Activated CD8-positive, alpha-beta memory T cell treated with anti-CD3 and anti-CD28 coated beads for 1 hour (primary cell): Measurements from ENCODE around the gene ARID3A.

Experiments used
- DNase-seq, 2 donors: peaks; one replicate each; pipeline ENCODE4 v3.0.0-alpha.2; 2020; ENCODE audit warnings: low read depth in 1 of 2; ENCODE audit errors: extremely low read depth in 1 of 2

Gene ARID3A

DNA sequence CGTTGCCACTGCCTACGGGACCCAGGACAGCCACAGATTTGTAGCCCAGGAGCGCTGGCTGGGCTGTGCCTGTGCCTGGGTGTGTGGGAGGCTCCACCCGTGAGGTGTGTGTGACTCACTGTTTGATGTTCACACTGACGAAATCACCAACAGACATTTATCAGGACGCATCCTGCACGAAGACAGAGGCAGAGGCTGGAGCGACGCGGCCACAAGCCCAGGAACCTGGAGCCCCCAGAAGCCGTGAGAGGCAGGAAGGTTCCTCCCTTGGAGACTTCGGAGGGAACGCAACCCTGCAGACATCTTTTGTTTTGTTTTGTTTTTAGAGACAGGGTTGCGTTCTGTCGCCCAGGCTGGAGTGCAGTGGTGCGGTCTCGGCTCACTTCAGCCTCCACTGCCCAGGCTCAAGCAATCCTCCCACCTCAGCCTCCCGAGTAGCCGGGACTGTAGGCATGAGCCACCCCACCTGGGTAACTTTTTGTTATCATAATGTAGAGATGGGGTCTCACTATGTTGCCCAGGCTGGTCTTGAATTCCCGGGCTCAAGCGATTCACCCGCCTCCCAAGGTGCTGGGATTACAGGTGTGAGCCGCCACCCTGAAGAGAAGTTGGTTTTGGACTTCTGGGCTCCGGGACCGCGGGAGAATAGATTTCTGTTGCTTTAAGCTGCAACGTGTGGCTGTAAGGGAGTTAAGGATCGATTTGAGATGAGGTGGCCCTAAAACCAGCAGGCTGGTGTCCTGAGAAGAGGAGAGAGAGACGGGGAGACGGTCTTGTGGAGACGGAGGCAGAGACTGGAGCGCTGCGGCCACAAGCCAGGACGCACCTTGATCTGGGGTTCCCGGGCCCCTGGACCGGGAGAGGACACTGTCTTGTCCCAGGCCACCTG, 33.4 kb downstream of the ARID3A start:
- no peak for DNase-seq

GRCh38 chr19:960020-960419, 34.2 kb downstream of the ARID3A start:
- no peak for DNase-seq

DNA sequence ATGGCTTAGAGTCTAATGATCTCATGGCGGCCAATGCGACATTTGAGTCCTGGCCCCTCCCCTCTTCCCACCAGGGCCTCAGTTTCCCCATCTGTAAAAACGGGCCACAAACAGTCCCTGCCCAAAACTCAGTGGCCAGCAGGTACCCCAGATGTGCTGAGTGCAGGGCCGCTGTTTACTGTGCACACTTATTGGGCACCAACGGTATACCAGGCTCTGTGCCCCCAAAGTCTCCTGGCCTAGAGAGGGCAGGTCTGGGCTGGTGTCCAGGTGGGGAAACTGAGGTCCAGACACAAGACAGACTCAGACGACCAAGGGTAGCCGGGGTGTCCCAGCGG, 34.7 kb downstream of the ARID3A start:
- DNase-seq, result no peak

DNA sequence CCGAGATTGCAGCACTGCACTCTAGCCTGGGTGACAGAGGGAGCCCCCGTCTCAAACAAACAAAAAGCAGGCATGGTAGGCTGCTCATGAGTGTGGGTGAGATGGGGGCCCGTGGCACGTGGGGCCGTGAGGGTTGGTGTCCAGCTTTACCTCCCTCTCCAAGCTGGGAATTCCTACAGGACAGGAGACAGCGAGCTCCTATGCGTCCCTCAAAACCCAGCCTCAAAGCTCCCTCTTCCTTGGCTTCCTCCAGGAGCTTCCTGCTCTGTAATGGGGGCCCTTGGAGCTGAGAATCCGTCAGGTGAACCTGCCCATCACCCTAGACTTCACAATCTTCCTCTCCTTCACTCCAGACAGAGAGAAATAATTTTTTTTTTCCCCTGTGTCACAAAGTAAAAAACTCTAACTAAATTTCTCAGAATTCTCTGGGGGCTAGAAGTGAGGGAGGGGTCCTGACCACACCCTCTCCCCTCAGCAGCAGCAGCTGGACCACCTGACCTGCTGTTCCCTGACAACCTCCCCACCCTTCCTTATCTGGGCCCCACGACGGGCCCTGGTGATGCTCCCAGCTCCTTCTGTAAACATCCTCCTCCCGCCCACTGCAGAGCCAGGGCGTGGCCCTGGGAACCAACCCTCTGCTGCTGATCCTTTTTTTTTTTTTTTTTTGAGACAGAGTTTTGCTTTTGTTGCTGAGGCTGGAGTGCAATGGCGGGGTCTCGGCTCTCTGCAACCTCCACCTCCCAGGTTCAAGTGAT, 36.2 kb downstream of the ARID3A start:
- DNase-seq, result no peak

DNA sequence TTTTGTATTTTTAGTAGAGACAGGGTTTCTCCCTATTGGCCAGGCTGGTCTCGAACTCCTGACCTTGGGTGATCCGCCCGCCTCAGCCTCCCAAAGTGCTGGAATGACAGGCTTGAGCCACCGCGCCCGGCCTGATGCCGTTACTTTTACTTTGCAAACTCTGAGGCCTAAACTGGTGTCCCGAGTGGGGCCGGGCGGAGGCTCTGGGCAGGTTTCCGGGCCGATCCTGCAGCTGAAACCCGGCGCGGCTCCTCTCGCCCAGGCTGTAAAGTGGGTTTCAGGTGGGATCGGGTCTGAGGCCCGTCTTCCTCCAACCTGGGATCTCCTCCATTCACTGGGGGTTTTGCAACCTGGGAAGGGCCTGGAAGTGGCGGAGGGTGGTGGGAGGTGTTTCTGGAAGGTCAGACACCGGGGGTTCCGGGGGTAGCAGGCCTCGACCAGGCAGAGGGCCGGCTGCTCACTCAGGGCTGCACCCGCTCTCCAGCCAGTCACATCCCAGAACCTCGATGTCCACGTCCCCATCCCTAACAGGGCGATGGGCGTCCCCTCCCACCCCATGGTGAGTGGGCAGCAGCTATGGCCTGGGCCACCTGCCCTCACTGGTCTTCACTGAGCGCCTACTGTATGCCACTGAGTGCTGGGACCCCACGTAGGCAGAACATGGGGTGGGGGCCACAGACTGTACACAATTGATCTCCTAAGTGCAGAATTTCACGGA, 37.0 kb downstream of the ARID3A start:
- DNase-seq, result no peak

GRCh38 chr19:963486-963951, 37.7 kb downstream of the ARID3A start:
- DNase-seq, result no peak

GRCh38 chr19:964116-964520, 38.3 kb downstream of the ARID3A start:
- no peak for DNase-seq

- no peak for DNase-seq
These were observed 39.2 kb downstream of the ARID3A start for GRCh38 chr19:964761-965694.

- DNase-seq, result no peak
These were observed 40.8 kb downstream of the ARID3A start for GRCh38 chr19:966485-967088.

GRCh38 chr19:970695-971094, 44.9 kb downstream of the ARID3A start:
- DNase-seq, result no peak

DNA sequence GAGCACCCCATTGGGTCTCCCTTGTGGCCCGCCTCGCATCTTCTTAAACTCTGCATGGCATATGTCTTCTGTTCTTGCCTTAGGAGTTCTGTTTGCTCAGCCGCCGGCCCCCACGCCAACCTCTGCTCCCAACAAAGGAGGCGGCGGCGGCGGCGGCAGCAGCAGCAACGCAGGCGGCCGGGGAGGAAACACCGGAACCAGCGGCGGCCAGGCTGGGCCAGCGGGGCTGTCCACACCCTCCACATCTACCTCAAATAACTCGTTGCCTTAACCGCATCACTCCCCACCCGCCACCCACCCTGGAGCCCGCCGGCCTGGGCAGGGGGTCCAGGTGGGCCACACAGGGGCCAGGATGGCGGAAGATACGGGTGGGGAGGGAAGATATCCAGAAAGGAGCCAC, 46.0 kb downstream of the ARID3A start:
- no peak for DNase-seq

GRCh38 chr19:972281-972680, 46.4 kb downstream of the ARID3A start:
- DNase-seq, result no peak

- no peak for DNase-seq
These were observed 48.1 kb downstream of the ARID3A start for GRCh38 chr19:973726-974563.

- no peak for DNase-seq
These were observed 48.9 kb downstream of the ARID3A start for GRCh38 chr19:974564-975257.

DNA sequence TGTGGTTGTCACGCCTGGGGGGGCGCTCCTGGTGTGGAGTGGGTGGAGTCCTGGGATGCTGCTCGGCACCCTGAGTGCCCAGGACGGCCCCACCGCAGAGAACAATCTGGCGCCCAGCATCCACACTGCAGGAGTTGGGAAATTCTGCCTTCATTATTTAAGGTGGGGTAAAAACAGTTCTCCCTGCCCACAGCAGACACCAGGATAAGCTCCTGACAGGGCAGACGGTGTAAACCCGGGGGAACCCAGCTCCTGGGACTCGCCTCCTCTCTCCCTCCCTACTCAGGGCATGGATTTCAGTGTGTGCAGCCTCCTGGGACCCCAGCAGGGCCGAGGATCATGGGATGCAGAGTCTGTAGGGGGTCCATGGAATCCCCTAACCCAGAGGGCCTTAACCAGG, 50.6 kb downstream of the ARID3A start:
- no peak for DNase-seq

DNA sequence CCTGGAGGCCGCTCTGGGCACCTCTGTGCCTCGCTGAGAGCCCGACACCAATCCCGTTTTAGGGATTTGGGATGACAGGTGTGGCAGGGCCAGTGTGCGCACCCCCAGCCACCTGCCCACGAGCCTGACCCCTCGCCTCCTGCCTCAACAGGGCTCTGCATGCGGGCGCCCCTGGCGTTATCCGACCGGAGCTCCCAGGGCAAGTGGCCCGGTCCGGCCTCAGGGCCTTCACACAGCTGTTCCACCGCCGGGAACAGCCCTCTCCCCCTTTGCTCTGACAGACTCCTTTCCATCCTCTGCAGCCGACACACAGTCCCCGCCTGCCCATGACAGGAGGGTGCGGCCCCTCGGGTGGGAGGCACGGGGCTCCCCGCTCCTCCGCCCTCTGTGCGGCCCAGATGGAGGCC, 51.2 kb downstream of the ARID3A start:
- no peak for DNase-seq

DNA sequence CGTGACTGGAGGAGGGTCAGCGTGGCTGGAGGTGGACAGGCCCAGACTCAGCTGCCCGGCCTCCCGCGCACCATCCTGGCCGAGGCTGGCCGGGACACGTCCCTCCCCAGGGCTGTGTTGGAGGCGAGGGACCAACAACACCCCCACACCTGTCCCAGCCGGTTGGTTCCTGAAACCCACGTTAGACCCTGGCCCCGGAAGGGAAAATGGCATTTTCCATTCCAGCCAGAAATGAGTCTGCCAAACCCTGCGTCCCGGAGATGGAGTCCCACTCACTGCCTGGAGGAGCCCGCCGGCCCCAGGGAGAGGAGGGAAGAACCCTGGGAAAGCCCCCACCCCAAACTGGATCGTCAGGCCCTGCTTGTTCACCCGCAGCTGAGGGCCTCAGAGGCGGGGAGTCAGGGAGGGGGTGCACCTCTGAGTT, 53.5 kb downstream of the ARID3A start:
- no peak for DNase-seq
